HFFc6 (cell line): ENCODE measurements around the gene DCAF5. TPM values are rescaled to one million over a fixed set of nuclear protein-coding genes. Genes with fewer than 3 reads are reported as not detected.
"Not testable (repeated sequence)": the region's sequence is repeated elsewhere in the genome, so short reads cannot be mapped to it uniquely, and the experiment has no call there.

ENCODE experiments used
- DNase-seq: peaks from one replicate; pipeline ENCODE4 v3.0.0-alpha.2; 2018
- H3K27ac Mint-ChIP-seq: 2 replicates; pipeline ENCODE4 v1.8.0; 2020; ENCODE audit warnings: mild to moderate bottlenecking, mixed read lengths
- H3K27me3 Mint-ChIP-seq: 2 replicates; pipeline ENCODE4 v1.8.0; 2021; ENCODE audit warnings: mild to moderate bottlenecking, moderate library complexity, mixed read lengths; ENCODE audit not compliant: insufficient read depth
- H3K36me3 Mint-ChIP-seq: 2 replicates; pipeline ENCODE4 v1.8.0; 2021; ENCODE audit warnings: low read depth, mixed read lengths
- H3K4me1 Mint-ChIP-seq: 2 replicates; pipeline ENCODE4 v1.8.0; 2020; ENCODE audit warnings: low read depth, mixed read lengths
- H3K4me3 Mint-ChIP-seq: 2 replicates; pipeline ENCODE4 v1.8.0; 2020; ENCODE audit warnings: mild to moderate bottlenecking, moderate library complexity, mixed read lengths
- H3K9me3 Mint-ChIP-seq: 2 replicates; pipeline ENCODE4 v1.8.0; 2020; ENCODE audit warnings: mild to moderate bottlenecking, mixed read lengths
- CTCF ChIP-seq: fragments of 200-600 bp; sonication (generic); IDR thresholded peaks from 2 replicates; pipeline ENCODE4 v1.5.0; 2021; ENCODE audit warnings: antibody characterized with exemption, mild to moderate bottlenecking
- total RNA-seq, 6 experiments: library from RNA; stranded (reverse); fragmentation: NEBNext Ultra II Directional; extraction: Animal tissue kit (Norgen Biotek cat#: 25700); gene quantifications; 2 replicates in 1 of 6; 3 replicates in 5 of 6; pipeline ENCODE4 v1.2.3, GENCODE V29; 2021

The DCAF5 gene
- total RNA-seq, 6 experiments from 2014 or later: 23.4 to 34.7 (median 27.0) TPM

- Mint-ChIP-seq H3K9me3 (no peaks in the 10 kb centered on the region), H3K36me3 (no peaks in the 10 kb centered on the region), H3K27ac (peak overlapping the region; percentile 72), H3K4me3 (no peak overlapping the region), H3K4me1 (peaks cover 53% of the 10 kb centered on the region), H3K27me3 (peaks cover 2% of the 10 kb centered on the region; the same call in 1 of the 2 replicates)
- no peak for DNase-seq
- TF ChIP-seq CTCF: no peak
Observed at GRCh38 chr14:69034612-69035262, 118.2 kb downstream of the DCAF5 start.

GRCh38 chr14:69027242-69027913 lies 125.5 kb downstream of the DCAF5 start:
- no peaks in the 10 kb centered on the region for H3K4me1 Mint-ChIP-seq
- H3K9me3 Mint-ChIP-seq: no peaks in the 10 kb centered on the region
- H3K4me3 Mint-ChIP-seq: no peak overlapping the region
- peaks cover 6% of the 10 kb centered on the region for H3K27me3 Mint-ChIP-seq
- TF ChIP-seq CTCF: no peak
- no peaks in the 10 kb centered on the region for H3K36me3 Mint-ChIP-seq
- DNase-seq: no peak
- H3K27ac Mint-ChIP-seq: no peak overlapping the region

- no peak for DNase-seq
- Mint-ChIP-seq H3K27me3 (peaks cover 6% of the 10 kb centered on the region), H3K27ac (no peak overlapping the region), H3K36me3 (no peaks in the 10 kb centered on the region), H3K4me3 (no peak overlapping the region), H3K9me3 (no peaks in the 10 kb centered on the region), H3K4me1 (no peaks in the 10 kb centered on the region)
- TF ChIP-seq CTCF: no peak
Observed at GRCh38 chr14:69023035-69023434, 129.9 kb downstream of the DCAF5 start.

- not testable (repeated sequence) for H3K36me3 Mint-ChIP-seq, H3K4me3 Mint-ChIP-seq, DNase-seq, H3K27me3 Mint-ChIP-seq, H3K4me1 Mint-ChIP-seq, H3K9me3 Mint-ChIP-seq, H3K27ac Mint-ChIP-seq
Observed at GRCh38 chr14:69022093-69022492, 130.8 kb downstream of the DCAF5 start.

GRCh38 chr14:69017706-69018105 lies 135.2 kb downstream of the DCAF5 start:
- Mint-ChIP-seq H3K4me1 (peaks cover 22% of the 10 kb centered on the region), H3K9me3 (no peaks in the 10 kb centered on the region), H3K36me3 (no peaks in the 10 kb centered on the region), H3K4me3 (no peak overlapping the region), H3K27me3 (peaks cover 1% of the 10 kb centered on the region), H3K27ac (no peak overlapping the region)
- TF ChIP-seq CTCF: no peak
- no peak for DNase-seq

- peaks cover 38% of the 10 kb centered on the region for H3K4me1 Mint-ChIP-seq
- H3K4me3 Mint-ChIP-seq: no peak overlapping the region
Observed at GRCh38 chr14:69014829-69015259, 138.1 kb downstream of the DCAF5 start.

More at GRCh38 chr14:69014829-69015259, 138.1 kb downstream of the DCAF5 start:
- Mint-ChIP-seq H3K36me3 (no peaks in the 10 kb centered on the region), H3K27me3 (peaks cover 1% of the 10 kb centered on the region), H3K27ac (peak overlapping the region; percentile 8), H3K9me3 (no peaks in the 10 kb centered on the region)
- TF ChIP-seq CTCF: no peak
- peak; percentile 30 for DNase-seq
